ENCODE results near the gene LPIN2.

Gene LPIN2

DNA sequence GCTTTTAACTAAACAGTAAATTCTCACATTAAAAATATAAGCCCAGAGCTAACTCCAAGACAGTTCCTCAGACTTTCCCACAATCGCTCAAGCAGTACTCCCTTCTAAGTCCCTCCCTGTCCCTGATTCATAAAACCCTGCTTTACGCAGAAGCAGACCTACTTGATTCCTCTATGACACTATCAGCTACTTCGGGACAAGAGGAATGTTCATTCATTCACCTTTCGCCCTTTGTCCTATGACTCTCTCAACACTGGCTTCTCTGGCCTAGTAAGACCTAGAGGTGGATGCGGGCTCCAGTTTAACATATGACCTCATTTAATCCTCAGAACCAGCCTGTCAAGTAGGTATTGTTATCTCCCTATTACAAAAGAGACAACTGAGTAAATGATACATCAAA is 10.2 kb downstream of the LPIN2 start:
- no peak for DNase-seq

DNA sequence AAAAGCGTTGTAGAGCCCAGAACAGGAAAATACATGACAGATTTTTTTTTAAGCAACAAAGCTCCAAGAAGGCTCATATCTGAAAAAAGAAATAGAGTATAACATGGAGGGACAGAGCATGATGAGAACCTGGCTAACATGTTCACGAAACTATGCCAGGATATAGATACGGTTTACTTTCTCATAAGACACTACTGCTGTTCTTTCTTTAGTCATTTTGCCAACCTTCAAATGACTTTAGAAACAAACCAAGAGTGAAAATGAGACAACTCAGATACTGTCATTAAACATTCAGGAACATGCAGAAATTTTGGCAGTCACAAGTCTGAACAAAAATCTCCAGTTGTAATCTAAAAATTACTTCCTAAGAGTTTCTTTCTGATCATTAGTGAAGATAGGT is 14.3 kb downstream of the LPIN2 start:
- no peak for DNase-seq

DNA sequence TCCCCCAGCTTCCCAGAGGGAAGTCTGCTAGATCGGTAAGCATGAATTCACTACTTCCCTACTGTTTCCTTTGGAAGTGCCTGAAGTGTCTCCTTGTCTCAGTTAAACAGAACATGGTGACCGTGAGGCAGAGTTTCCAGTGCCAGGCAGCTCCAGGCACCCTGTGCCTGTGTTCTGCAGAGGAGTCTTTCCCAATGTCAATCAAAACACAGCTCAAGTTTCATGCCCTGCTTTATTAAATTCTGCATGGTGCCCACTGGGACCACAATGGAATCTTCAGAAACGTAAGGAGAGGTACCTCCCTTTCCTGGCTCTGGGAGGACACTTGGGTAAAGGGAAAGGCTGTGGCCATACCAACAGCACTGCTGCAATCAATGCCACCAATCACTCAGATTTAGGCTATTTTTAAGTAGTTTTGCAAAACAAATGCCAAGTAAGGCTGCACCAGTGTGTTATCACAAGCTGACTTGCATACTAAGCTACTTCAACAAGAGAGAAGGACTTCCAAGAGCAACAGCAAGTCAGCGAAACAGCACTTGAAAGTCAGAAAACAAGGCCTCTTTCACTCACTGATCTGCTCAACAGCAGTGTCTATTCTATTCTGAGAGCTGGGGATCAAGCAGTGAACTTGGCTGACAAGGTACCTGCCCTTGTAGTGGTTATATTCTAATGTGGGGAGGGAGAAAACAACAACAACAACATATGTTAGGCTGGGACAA is 14.9 kb downstream of the LPIN2 start:
- peak; percentile 16 for DNase-seq

DNA sequence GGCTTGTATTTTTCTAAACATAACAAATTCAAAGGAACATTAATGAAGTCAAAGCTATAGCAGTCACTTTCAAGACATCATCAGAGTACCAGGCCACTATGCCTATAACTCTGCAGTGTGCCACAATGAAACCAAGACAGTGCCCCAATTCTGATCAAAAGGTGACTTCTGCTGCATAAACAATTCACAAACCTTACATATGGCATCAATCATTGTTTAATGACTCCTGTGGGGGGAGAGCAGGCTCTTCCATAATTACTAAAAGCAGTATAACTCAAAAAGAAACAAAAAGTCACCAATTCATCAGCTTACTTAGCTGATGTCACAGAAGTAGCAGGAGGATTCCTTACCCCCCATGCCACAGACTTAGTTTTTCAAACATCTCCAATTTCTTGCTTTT is 15.5 kb downstream of the LPIN2 start:
- no peak for DNase-seq

- no peak for DNase-seq
Measured at GRCh38 chr18:2994603-2995432, 18.1 kb downstream of the LPIN2 start.

GRCh38 chr18:2994020-2994589 is 18.8 kb downstream of the LPIN2 start:
- DNase-seq: no peak

- no peak for DNase-seq
Measured at GRCh38 chr18:2992995-2993877, 19.7 kb downstream of the LPIN2 start.

- DNase-seq: no peak
Measured at GRCh38 chr18:2990956-2991640, 21.8 kb downstream of the LPIN2 start.

GRCh38 chr18:2987876-2988790 is 24.8 kb downstream of the LPIN2 start:
- no peak for DNase-seq

DNA sequence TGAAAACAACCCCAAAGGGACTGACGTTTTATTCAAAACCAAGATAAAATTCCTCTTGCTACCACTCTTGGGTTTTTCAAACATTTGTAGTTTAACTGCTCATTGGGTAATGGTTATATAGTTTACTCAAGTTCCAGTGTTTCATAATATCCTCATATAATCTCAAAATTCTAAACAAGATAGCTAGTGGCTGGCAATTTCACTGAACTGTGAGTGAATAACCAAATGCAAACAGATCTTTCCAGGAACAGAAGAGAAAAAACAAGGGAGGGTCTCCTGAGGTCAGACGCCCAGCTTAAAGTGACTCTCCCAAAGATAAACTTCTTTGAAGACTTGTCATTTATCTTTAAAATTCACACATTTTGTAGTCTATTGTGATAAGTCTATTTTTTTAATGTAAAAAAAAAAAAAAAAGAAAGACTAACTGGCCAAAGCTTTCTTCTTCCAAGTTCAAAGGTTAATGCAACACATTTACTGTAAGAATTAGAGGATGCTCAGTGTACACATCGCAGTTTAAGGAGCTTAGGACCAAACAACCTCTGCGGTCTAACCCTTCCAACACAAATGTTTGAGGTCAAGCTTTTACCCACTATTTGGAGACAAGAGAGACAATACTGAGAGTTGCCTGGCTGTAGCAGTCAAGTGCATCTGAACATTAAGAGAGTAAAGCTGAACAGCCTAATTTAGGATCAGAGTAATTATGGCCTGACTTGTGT is 26.6 kb downstream of the LPIN2 start:
- DNase-seq: no peak

DNA sequence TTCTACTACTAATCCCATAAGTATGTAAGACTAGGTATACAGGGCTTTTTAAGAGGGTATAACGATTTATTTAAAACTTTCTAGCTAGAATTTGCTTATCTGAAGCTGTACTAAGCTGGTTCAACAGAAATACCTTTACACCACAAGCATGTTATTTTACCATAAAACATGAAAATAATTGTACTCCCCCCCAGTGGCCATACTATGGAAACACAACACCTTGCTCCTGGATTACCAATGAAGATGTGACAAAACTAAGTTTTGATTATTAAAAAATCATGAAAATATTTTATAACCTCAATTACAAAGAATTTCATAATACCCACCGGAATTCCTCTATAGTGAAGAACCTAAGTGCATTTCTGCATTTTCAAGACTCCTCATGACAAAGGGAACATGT is 27.3 kb downstream of the LPIN2 start:
- no peak for DNase-seq

- DNase-seq: no peak
Measured at GRCh38 chr18:2984703-2985261, 28.2 kb downstream of the LPIN2 start.

- DNase-seq: no peak
Measured at GRCh38 chr18:2984091-2984490, 28.9 kb downstream of the LPIN2 start.

GRCh38 chr18:2983296-2983695 is 29.6 kb downstream of the LPIN2 start:
- no peak for DNase-seq

DNA sequence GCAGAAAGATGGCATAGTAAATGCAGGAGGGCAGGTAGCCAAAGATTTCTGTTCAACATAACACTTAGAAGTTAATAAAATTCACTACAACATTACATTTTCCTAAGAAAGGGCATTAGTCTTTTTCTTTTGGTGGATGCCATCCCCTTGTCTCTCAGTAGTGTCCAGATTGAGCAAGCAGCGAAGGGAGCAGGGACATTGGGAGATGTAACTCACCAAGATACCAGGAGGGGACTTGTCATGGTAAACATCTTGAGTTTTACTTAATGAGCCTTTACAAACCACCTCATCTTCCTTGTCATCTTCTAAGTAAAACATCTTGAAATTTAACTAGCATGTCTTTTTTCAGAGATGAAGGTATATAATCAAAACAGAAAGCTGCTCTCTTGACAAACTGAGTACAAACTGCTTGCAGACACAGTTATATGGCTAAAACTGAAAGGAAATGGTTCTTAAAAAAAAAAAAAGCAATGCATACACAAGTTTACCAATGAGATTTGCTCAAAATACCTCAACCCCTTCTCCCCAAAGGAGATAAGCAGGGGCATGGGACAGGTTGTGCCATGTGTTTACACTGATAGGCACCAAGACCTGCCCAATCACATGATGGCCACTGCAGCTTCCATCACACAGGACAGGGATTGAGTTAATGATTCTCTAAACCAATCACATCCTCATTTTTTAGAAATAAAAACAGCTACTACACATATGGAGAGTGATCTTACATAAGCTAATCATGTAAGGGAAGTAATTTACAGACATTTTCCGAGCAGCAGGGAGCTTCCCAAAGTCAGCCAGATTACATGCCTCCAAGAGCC is 30.3 kb downstream of the LPIN2 start:
- no peak for DNase-seq

DNA sequence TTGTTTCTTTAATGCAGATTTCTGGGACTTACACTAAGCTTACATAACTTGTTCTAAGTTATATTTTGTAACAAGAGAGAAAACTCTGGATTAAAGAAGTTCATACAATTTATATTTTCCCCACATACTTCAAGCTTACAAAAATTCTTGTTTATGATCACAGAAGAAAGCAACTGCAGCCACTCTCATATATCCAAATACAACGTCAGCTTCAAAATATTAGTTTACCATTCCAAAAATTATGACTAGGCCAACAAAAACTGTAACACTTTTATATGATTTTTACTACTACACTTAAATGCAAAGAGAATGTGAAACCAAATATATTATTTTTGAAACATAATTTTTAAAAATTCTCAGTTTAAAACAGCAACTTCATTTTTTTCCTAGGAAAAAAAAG is 30.9 kb downstream of the LPIN2 start:
- DNase-seq: no peak

DNA sequence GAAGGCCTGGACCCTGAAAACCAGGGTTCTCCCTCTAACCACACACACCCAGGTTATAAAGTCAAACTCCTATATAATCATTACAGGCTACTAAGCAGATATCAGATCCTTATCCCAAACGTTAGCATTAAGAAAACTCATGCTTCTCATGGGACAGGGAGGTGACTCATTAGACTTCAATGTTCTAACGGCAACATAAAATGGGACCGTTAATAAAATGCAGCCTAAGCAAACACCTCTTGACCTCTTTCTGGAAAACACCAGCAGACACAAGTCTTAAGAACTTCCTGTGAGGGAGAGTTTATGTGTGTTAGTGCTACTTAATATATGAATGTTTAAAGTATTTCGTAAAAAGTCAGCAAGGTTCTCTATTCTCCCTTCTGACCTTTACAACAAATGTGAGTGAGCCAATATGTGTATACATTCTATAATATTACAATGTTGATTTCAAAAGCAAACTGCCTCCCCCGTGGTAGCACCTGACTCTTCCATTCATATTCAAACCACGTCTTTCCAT is 31.7 kb downstream of the LPIN2 start:
- DNase-seq: no peak

GRCh38 chr18:2979871-2980790 is 32.8 kb downstream of the LPIN2 start:
- no peak for DNase-seq

Data from NCI-H2171 (cell line).